Stimulated activated effector memory CD8-positive, alpha-beta T cell treated with anti-CD3 and anti-CD28 coated beads, Interleukin-12 subunit alpha, Interleukin-12 subunit beta, amount 100 ng/mL, for 72 hours (primary cell): Measurements from ENCODE around the gene STK25.
"Not testable (repeated sequence)": the region's sequence is repeated elsewhere in the genome, so short reads cannot be mapped to it uniquely, and the experiment has no call there.

Experiments used
- ATAC-seq: fragments of 150-1000 bp; cut with Tn5 transposase; 2 replicates; pipeline ENCODE4 v1.10.0; 2021
- DNase-seq, 2 donors: peaks; one replicate each; pipeline ENCODE4 v3.0.0; 2021 to 2022; ENCODE audit warnings: low spot score in 2 of 2
- H3K27ac Mint-ChIP-seq: one replicate; pipeline ENCODE4 v1.8.0; 2022; ENCODE audit warnings: mild to moderate bottlenecking, mixed read lengths
- H3K36me3 Mint-ChIP-seq: one replicate; pipeline ENCODE4 v1.8.0; 2022; ENCODE audit warnings: mild to moderate bottlenecking, mixed read lengths
- H3K4me1 Mint-ChIP-seq: one replicate; pipeline ENCODE4 v1.8.0; 2022; ENCODE audit warnings: mixed read lengths
- H3K4me3 Mint-ChIP-seq: one replicate; pipeline ENCODE4 v1.8.0; 2022; ENCODE audit warnings: mild to moderate bottlenecking, mixed read lengths
- H3K9me3 Mint-ChIP-seq: one replicate; pipeline ENCODE4 v1.8.0; 2022; ENCODE audit warnings: mixed read lengths

STK25 gene

GRCh38 chr2:241530571-241530970 is 22.2 kb upstream of the STK25 start:
- no peaks in the 10 kb centered on the region for H3K4me1 Mint-ChIP-seq
- no peak overlapping the region for H3K4me3 Mint-ChIP-seq
- no peak for DNase-seq
- peaks cover 6% of the 10 kb centered on the region for H3K9me3 Mint-ChIP-seq
- H3K36me3 Mint-ChIP-seq: no peaks in the 10 kb centered on the region
- no peak overlapping the region for H3K27ac Mint-ChIP-seq
- ATAC-seq: no peak

DNA sequence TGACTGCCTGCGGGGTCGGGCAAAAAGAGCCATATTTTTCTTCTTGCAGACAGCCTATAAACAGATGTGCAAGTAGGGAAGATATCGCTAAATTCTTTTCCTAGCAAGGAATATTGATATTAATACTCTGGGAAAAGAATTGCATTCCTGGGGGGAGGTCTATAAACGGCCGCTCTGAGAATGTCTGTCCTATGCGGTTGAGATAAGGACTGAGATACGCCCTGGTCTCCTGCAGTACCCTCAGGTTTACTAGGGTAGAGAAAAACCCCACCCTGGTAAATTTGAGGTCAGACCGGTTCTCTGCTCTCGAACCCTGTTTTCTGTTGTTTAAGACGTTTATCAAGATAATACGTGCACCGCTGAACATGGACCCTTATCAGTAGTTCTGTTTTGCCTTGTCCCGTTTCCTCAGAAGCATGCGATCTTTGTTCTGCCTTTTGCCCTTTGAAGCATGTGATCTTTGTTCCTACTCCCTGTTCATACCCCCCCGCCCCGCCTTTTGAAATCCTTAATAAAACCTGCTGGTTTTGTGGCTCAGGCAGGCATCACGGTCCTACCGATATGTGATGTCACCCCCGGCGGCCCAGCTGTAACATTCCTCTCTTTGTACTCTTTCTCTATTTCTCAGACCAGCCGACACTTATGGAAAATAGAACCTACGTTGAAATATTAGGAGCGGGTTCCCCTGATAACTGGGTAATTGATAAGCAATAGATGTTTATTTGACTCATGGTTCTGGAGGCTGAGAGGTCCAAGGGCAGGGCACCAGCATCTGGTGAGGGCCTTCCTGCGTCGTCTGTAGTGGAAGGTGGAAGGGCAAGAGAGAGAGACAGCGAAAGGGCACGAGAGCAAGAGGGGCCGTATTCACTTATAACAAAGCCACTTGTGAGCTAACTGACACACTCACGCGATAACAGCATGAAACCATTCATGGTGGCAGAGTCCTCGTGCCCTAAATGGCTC is 17.7 kb upstream of the STK25 start:
- not testable (repeated sequence) for H3K9me3 Mint-ChIP-seq, H3K27ac Mint-ChIP-seq, ATAC-seq, H3K4me1 Mint-ChIP-seq, H3K36me3 Mint-ChIP-seq, DNase-seq, H3K4me3 Mint-ChIP-seq

GRCh38 chr2:241522477-241522876 is 14.1 kb upstream of the STK25 start:
- Mint-ChIP-seq H3K9me3 (peaks cover 7% of the 10 kb centered on the region), H3K4me3 (no peak overlapping the region), H3K36me3 (no peaks in the 10 kb centered on the region), H3K4me1 (peaks cover 2% of the 10 kb centered on the region), H3K27ac (no peak overlapping the region)
- ATAC-seq (no peak), DNase-seq (no peak)

- H3K36me3 Mint-ChIP-seq: no peaks in the 10 kb centered on the region
- H3K4me1 Mint-ChIP-seq: peaks cover 16% of the 10 kb centered on the region
- no peak overlapping the region for H3K27ac Mint-ChIP-seq
- ATAC-seq (no peak), DNase-seq (no peak)
- peaks cover 6% of the 10 kb centered on the region for H3K9me3 Mint-ChIP-seq
- H3K4me3 Mint-ChIP-seq: no peak overlapping the region
Observed at GRCh38 chr2:241519669-241520068, 11.3 kb upstream of the STK25 start.

DNA sequence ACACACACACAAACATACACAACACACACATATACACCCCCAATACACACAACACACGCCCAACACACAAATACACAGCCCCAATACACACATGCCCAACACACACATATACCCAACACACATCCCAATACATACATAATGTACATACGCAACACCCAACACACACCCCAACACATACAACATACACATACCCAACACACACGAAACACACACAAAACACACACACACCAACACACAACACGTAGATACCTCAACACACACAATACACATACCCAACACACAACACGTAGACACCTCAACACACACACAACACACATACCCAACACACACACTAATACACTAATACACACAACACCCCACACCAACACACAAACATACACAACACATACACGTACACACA is 8.9 kb upstream of the STK25 start:
- no peak for DNase-seq
- Mint-ChIP-seq H3K36me3 (no peaks in the 10 kb centered on the region), H3K4me1 (peaks cover 16% of the 10 kb centered on the region), H3K4me3 (no peak overlapping the region), H3K9me3 (peaks cover 6% of the 10 kb centered on the region), H3K27ac (no peak overlapping the region)
- no peak for ATAC-seq

GRCh38 chr2:241516520-241516965 is 8.2 kb upstream of the STK25 start:
- no peak overlapping the region for H3K27ac Mint-ChIP-seq
- peaks cover 16% of the 10 kb centered on the region for H3K4me1 Mint-ChIP-seq
- no peaks in the 10 kb centered on the region for H3K36me3 Mint-ChIP-seq
- H3K9me3 Mint-ChIP-seq: peaks cover 6% of the 10 kb centered on the region
- ATAC-seq (no peak), DNase-seq (no peak)
- H3K4me3 Mint-ChIP-seq: no peak overlapping the region

DNA sequence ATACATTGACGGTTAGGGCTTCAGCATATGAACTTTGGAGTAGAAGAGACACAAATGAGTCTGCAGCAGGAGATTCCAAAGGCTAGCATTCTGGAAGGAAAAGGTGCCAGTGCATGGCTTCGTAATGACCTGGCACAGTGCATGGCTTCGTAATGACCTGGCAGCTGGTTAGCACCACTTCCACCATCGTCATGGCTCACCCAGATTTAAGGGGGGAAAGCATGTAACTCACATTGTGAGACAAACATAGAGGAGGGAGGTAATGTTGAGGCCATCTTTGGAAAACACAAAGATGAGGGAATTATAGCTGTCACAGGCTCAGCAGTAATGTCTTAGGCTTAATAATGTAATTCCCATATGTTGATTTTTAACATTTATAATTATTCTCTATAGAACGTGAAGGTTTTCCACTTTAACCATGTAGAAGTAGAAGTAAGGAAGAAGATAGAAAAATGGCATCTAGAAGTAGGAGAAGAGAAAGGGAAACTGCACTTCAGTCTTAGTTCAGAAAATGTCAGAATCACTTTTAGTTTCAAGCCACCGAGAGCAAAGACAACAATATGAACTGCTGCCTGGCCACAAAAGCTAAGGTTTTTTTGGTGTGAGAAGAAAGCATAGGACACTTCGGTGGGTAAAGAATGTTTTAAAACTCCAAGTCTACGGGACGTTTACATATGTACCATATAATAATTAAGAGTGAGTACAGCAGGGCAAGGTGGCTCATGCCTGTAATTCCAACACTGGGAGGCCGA is 6.8 kb upstream of the STK25 start:
- peaks cover 16% of the 10 kb centered on the region for H3K4me1 Mint-ChIP-seq
- DNase-seq: no peak
- ATAC-seq: no peak
- no peak overlapping the region for H3K27ac Mint-ChIP-seq
- no peak overlapping the region for H3K4me3 Mint-ChIP-seq
- peaks cover 6% of the 10 kb centered on the region for H3K9me3 Mint-ChIP-seq
- H3K36me3 Mint-ChIP-seq: no peaks in the 10 kb centered on the region

DNA sequence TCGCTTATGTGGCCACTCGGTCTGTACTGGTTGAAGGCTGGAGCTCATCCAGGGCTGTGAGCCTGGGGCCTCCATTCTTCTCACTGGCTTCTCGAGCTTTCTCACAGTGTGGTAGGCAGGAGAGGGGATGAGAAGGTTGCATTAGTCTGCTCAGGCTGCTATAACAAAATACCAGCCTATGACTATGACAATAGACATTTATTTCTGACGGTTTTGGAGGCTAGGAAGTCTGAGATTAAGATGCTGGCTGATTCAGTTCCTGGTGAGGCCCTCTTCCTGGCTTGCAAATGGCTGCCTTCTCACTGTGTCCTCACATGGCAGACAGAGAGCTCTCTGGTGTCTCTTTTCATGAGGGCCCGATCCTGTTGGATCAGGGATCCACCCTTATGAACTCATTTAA is 6.2 kb upstream of the STK25 start:
- Mint-ChIP-seq H3K36me3 (peaks cover 3% of the 10 kb centered on the region), H3K4me1 (peaks cover 19% of the 10 kb centered on the region), H3K4me3 (no peak overlapping the region), H3K27ac (no peak overlapping the region), H3K9me3 (peaks cover 6% of the 10 kb centered on the region)
- DNase-seq (no peak), ATAC-seq (no peak)

DNA sequence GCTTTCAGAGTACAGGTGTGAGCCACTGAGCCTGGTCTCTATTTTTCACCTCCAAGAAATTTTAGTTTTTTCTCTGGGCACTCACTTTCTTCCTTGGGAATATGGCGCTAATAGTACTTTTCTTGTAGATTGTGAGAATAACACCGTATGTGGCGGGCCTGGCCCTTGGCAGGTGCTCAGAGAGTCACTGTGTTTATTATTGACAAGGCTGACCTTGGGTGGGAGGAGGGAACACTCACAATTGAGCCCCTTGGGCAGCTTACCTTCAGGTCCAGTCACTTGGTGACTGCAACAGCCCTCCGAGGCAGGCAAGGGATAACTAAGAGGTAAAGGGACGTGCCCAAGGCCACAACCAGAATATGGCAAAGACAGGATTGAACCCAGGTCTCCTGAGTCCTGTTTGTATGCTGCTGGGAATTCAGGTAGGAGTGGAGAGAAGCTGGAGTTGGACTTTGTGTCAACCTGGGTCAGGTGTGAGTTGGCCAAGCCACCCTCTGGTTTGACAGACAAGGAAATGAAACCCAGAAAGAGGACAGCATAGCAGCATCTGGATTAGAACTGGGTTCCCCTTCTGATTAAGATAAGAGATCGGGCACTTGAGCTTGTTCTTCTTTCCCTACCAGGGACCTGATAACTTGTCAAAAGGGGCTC is 2.8 kb upstream of the STK25 start:
- Mint-ChIP-seq H3K4me1 (peaks cover 26% of the 10 kb centered on the region), H3K4me3 (peak overlapping the region; percentile 79), H3K36me3 (peaks cover 6% of the 10 kb centered on the region), H3K9me3 (no peaks in the 10 kb centered on the region), H3K27ac (no peak overlapping the region)
- no peak for ATAC-seq
- DNase-seq: no peak

DNA sequence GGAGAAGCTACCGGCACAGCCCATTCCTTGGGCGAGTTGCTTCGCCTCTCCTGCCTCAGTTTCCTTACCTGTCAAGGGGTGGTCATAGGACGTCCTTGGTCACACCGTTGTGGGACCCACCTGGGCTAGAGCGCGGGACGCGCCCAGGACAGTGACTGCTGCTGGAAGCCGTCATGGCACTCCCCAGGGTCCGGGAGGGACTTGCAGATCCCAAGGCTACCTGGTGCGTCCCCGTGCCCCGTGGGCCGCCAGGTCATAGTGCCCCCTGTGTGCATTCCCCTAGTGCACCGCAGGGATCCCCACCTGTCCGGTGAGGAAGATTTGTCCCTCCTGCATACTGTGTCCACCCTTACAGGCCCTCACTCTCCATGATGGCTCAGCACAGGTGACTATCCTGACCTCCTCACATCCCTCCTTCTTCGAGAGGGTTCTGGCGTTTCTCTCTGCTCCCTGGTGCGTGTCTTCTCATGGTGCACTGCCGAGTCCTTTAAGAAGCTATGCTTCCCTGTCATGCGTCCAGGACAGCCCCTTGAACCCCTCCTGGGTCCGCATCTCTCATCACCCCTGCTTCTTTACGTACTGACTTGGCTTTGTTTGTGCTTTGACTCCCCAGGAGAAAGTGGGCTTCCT is 886 bp upstream of the STK25 start:
- Mint-ChIP-seq H3K9me3 (no peaks in the 10 kb centered on the region), H3K36me3 (peaks cover 11% of the 10 kb centered on the region), H3K27ac (peak overlapping the region; percentile 80), H3K4me3 (peak overlapping the region; percentile 79), H3K4me1 (peaks cover 38% of the 10 kb centered on the region)
- DNase-seq: no peak
- ATAC-seq: no peak

DNA sequence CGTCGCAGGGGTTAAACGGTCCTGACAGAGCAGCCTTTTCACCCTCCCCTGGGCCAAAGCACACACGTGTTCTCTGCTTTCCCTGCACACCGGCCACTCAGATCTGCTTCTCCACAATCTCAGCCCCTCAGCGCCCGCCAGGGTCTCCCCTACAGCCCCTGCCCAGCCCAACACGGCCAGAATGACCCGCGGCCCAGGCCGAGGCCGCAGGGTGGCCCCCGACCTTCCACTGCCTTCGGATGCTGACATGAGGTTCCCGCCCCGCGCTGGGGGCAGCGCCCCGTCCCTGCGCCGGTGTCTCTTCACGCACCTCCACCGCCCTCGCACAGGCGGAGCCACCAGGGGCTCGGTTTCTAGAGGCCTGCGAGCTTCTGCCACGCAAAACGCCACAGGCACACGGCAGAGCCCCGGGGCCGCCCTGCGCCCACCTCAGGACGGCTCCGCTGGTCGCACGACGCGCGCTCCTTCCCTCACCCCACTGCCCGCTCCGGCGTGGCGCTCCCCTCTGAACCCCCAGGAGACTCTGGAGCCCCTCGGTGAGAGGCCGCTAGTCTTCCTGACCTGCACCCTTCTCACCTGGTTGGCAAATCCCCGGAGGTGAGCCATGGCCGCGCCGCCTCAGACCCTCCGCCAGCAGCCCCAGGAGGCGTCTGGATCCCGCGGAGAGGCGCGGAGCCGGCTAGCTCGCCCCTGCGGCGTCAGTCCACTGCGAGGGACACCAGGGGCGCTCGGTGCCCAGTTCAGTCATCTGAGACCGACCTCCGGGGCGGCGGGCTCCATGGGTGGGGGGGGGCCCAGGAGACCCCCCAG is 749 bp downstream of the STK25 start:
- Mint-ChIP-seq H3K9me3 (no peaks in the 10 kb centered on the region), H3K27ac (peak overlapping the region; percentile 32), H3K4me1 (peaks cover 38% of the 10 kb centered on the region), H3K4me3 (peak overlapping the region; percentile 79), H3K36me3 (peaks cover 11% of the 10 kb centered on the region)
- DNase-seq (peak; percentile 20 to 74), ATAC-seq (peak; percentile 46)

DNA sequence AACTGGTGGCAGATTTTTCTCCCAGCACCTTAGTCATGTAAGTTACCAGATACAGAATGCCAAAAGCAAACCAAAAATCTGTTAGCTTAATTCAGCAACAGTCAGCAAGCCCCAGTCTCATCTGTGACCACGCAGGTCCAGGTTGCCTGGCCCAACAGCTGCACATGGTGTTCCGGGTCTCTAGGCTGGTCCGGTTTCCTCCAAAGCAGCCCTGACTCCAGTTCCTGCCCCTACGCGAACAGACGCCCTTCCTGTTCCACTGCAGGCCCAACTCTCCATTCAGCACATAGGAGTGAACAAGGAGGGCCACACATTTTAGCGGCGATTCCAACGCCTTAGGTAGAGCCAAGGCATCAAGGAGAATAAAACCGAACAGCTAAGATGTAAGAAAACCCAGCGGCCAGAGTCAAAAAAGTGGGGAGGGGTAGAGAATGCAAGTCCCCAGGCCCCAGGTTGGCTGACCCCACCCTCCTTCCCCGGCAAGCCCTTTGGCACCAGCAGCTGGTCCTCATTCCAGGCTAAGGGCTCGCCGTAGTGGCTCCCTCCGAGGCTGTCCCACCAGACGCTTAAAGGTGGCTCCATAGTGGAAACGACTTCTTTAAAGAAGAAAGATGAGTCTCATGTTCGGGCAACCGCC is 1.5 kb downstream of the STK25 start:
- ATAC-seq (no peak), DNase-seq (no peak)
- Mint-ChIP-seq H3K27ac (peak overlapping the region; percentile 32), H3K9me3 (no peaks in the 10 kb centered on the region), H3K36me3 (peaks cover 11% of the 10 kb centered on the region), H3K4me1 (peaks cover 38% of the 10 kb centered on the region), H3K4me3 (peak overlapping the region; percentile 79)

- H3K4me1 Mint-ChIP-seq: peaks cover 38% of the 10 kb centered on the region
- H3K36me3 Mint-ChIP-seq: peaks cover 11% of the 10 kb centered on the region
- not testable (repeated sequence) for H3K9me3 Mint-ChIP-seq, DNase-seq, ATAC-seq, H3K27ac Mint-ChIP-seq
- H3K4me3 Mint-ChIP-seq: peak overlapping the region; percentile 79
Observed at GRCh38 chr2:241506317-241506716, 2.1 kb downstream of the STK25 start.

GRCh38 chr2:241505781-241506201 is 2.6 kb downstream of the STK25 start:
- DNase-seq: no peak
- Mint-ChIP-seq H3K4me1 (peaks cover 38% of the 10 kb centered on the region), H3K4me3 (no peak overlapping the region), H3K27ac (peak overlapping the region; percentile 81), H3K9me3 (no peaks in the 10 kb centered on the region), H3K36me3 (peaks cover 11% of the 10 kb centered on the region)
- ATAC-seq: no peak
